Activated effector memory CD4-positive, alpha-beta T cell treated with anti-CD3 and anti-CD28 coated beads, Interleukin-2, amount 50 U/mL, for 16 hours (primary cell): ENCODE measurements around the gene PEX5L.
"Not testable (repeated sequence)": the region's sequence is repeated elsewhere in the genome, so short reads cannot be mapped to it uniquely, and the experiment has no call there.

Experiments
- DNase-seq: peaks from one replicate; pipeline ENCODE4 v3.0.0-alpha.2; 2020

Gene PEX5L

GRCh38 chr3:179829401-179829800, 207.3 kb downstream of the PEX5L start:
- DNase-seq, result no peak

- no peak for DNase-seq
Observed at GRCh38 chr3:179828738-179829137, 208.0 kb downstream of the PEX5L start.

GRCh38 chr3:179826247-179826637, 210.5 kb downstream of the PEX5L start:
- DNase-seq, result no peak

GRCh38 chr3:179825527-179826246, 211.1 kb downstream of the PEX5L start:
- DNase-seq, result no peak

- no peak for DNase-seq
Observed at GRCh38 chr3:179822296-179822695, 214.4 kb downstream of the PEX5L start.

GRCh38 chr3:179819379-179819778, 217.4 kb downstream of the PEX5L start:
- no peak for DNase-seq

GRCh38 chr3:179812096-179812382, 224.7 kb downstream of the PEX5L start:
- DNase-seq, result no peak

GRCh38 chr3:179811321-179812095, 225.2 kb downstream of the PEX5L start:
- DNase-seq, result no peak

- no peak for DNase-seq
Observed at GRCh38 chr3:179809639-179810038, 227.1 kb downstream of the PEX5L start.

GRCh38 chr3:179807588-179807987, 229.1 kb downstream of the PEX5L start:
- DNase-seq, result no peak

- no peak for DNase-seq
Observed at GRCh38 chr3:179806177-179806576, 230.6 kb downstream of the PEX5L start.

- no peak for DNase-seq
Observed at GRCh38 chr3:179801856-179802255, 234.9 kb downstream of the PEX5L start.

- no peak for DNase-seq
Observed at GRCh38 chr3:179801263-179801662, 235.5 kb downstream of the PEX5L start.

- DNase-seq, result no peak
Observed at GRCh38 chr3:179797192-179797591, 239.5 kb downstream of the PEX5L start.

GRCh38 chr3:179796421-179796820, 240.3 kb downstream of the PEX5L start:
- DNase-seq, result no peak

GRCh38 chr3:179794355-179794754, 242.4 kb downstream of the PEX5L start:
- no peak for DNase-seq

- DNase-seq, result no peak
Observed at GRCh38 chr3:179791793-179792192, 244.9 kb downstream of the PEX5L start.

GRCh38 chr3:179788996-179789395, 247.7 kb downstream of the PEX5L start:
- DNase-seq, result no peak

- not testable (repeated sequence) for DNase-seq
Observed at GRCh38 chr3:179782841-179783240, 253.9 kb downstream of the PEX5L start.

GRCh38 chr3:179775416-179776122, 261.2 kb downstream of the PEX5L start:
- no peak for DNase-seq

- no peak for DNase-seq
Observed at GRCh38 chr3:179772297-179772696, 264.4 kb downstream of the PEX5L start.

- no peak for DNase-seq
Observed at GRCh38 chr3:179771797-179772196, 264.9 kb downstream of the PEX5L start.

GRCh38 chr3:179769411-179770247, 267.1 kb downstream of the PEX5L start:
- DNase-seq, result no peak
